Body of pancreas (tissue), 4 donors: ENCODE data around the gene RASGRF2.

Source experiments
- CTCF ChIP-seq, 7 experiments: fragments of 450-650 bp in 4 of 7; fragments of 200-600 bp in 3 of 7; sonication (generic) in 3 of 7; IDR thresholded peaks; one replicate each; pipeline ENCODE4 v1.5.1; 2016 to 2019; ENCODE audit warnings: antibody characterized with exemption in 7 of 7
- POLR2A ChIP-seq, 3 donors: fragments of 450-650 bp; IDR thresholded peaks; one replicate each; pipeline ENCODE4 v1.6.1; 2016; ENCODE audit warnings: antibody characterized with exemption in 3 of 3, mild to moderate bottlenecking in 2 of 3

GRCh38 chr5:81117566-81117965 lies 157.4 kb downstream of the RASGRF2 start:
- TF ChIP-seq CTCF (IDR thresholded peaks at IDR 0.05) (no peak), POLR2A (IDR thresholded peaks at IDR 0.05) (no peak)
